ENCODE measurements around the gene UST. TPM values are rescaled to one million over a fixed set of nuclear protein-coding genes. Genes with fewer than 3 reads are reported as not detected.

The UST gene
- total and polyA plus RNA-seq, 9 of the 15 experiments (the other 6 are each of a cell fraction or from before 2014, with no cell fraction given) = 0.04 to 0.10 TPM; not detected in 7

DNA sequence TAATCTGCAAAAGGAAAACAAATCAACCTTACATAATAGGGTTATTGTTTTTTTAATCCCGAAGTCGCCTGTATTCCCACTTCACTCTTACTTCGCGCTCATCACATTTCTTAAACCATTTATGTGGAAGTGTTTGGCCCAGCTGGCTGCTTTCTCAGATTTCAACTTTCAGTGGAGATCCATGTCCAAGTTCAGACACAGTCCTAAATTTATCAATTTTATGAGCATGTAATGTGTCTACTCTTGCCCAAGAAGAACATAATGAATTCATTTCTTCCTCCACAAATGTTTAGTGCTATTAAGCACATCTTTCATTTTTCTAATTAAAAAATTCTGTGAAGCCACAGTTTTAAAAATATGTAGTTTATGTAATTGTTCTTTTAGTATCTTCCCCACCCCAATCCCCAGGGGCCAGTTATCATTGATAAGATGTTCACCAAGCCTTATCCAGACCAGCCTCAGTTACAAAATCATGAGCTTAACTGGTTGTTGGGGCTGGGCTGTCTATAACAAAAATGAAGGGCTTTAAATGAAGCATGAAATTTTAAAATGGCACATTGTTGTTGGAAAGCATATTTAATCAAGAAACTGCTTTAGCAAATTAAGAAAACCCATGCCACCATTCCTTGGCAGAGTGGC lies 151.7 kb downstream of the UST start:
- no TSS peak for BruUV-seq (replicated peaks)
- no peaks in the 10 kb centered on the region; the same call in 1 of the 2 replicates for H4K20me1 ChIP-seq (replicated peaks; ENCODE audit: control insufficient read depth, insufficient read depth, low read length)
- no peak overlapping the region for H3K4me3 ChIP-seq
- no peaks in the 10 kb centered on the region for H3K36me3 ChIP-seq (ENCODE audit: control insufficient read depth, insufficient read depth, low read length)
- no peak overlapping the region for H3K4me2 ChIP-seq (ENCODE audit: insufficient read depth, low read length)
- DNase-seq (ENCODE audit: extremely low read depth in 1 of 4, low spot score in 3 of 4) (no peak), FAIRE-seq (no peak), ATAC-seq (no peak)
- no peaks in the 10 kb centered on the region for H3K9me1 ChIP-seq (ENCODE audit: control insufficient read depth, insufficient read depth, low read length)
- TF ChIP-seq SIRT6 (IDR thresholded peaks at IDR 0.05; ENCODE audit: low read depth, low read length) = no peak
- H3K4me1 ChIP-seq (replicated peaks in 1 of 2; ENCODE audit: control insufficient read depth in 2 of 2, insufficient read depth in 2 of 2, low read length in 2 of 2) = no peaks in the 10 kb centered on the region
- H2AFZ ChIP-seq (ENCODE audit: low read depth, low read length) = no peak overlapping the region
- H3K9ac ChIP-seq (ENCODE audit: insufficient read depth in 1 of 2, low read depth in 2 of 2, low read length in 2 of 2) = no peak overlapping the region
- no peak overlapping the region for H3K27ac ChIP-seq (ENCODE audit: extremely low read depth, low read depth, low read length)
- H3K79me2 ChIP-seq (ENCODE audit: control insufficient read depth, insufficient read depth, low read length) = no peaks in the 10 kb centered on the region
- POLR2A ChIA-PET = interaction anchor here (0.6 kb wide), 1 partner anchor 133 kb away, joined by 3 read pairs; no protein-coding TSS in a partner anchor
- 1% methylated on average over 4 of the region's 4 CpGs for WGBS (ENCODE audit: insufficient coverage, low coverage, missing lambda C conversion rate)
- H3K27me3 ChIP-seq (ENCODE audit: control insufficient read depth in 2 of 2, insufficient read depth in 2 of 2, low read length in 2 of 2) = peaks cover 0 to 9% of the 10 kb centered on the region in 2 experiments; a peak in 2 of 5 replicates
- H3K9me3 ChIP-seq (replicated peaks; ENCODE audit: control insufficient read depth, insufficient read depth, low read depth, low read length) = no peaks in the 10 kb centered on the region
- in situ Hi-C loops (cut with MboI) (no loop called here), intact Hi-C loops (cut with micrococcal nuclease) (no loop called here)
- CTCF ChIA-PET (ENCODE audit: low intra/inter-chr PET ratio) = no interaction called here

DNA sequence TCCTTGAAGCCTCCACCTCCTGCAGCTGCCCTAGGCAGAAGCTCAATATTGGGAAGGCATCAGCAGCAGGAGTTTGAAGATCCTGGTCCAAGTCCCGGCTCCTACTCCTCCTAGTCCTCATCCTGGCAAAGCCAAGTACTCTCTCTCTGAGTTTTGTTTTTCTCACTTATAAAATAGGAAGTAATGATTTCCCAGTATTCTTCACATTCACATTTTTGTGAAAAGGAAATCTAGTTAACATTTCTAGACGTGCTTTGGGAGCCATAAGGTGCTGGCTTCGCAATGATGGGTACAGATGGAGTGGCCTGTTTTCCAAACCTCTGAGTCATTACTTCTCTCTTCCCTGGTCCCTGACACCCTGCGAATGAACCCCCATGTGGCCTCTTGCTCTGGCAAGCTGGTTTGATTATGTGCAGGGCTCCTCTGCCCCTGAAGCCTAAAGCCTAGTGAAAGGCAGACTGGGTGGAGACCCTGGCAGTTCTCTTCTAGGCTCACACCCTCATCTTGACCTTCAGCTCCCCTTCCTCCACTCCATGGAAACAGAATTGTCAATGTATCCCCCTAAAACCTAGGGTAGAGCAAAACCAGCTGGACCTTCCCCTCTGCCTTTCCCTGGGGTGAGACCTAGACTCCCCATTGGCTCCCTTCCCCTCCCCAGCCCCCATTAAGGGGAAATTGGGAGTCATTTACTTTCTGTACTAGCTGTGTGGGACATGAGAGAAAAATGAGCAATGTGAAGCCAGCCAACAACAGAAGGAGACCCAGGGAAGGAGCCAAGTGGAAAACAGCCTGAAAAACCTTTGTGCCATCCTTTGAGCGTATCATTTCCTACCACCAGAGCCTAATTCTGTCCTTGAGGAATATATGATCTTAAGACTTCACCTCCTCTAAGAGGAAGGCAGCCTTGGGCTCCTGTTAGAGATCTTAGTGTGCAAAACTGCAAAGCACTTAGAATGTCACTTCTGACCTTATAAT lies 158.4 kb downstream of the UST start:
- Histone ChIP-seq H3K36me3 (ENCODE audit: control insufficient read depth, insufficient read depth, low read length) (no peaks in the 10 kb centered on the region), H3K9me1 (ENCODE audit: control insufficient read depth, insufficient read depth, low read length) (no peaks in the 10 kb centered on the region), H3K4me2 (ENCODE audit: insufficient read depth, low read length) (no peak overlapping the region), H3K79me2 (ENCODE audit: control insufficient read depth, insufficient read depth, low read length) (no peaks in the 10 kb centered on the region), H3K27me3 (ENCODE audit: control insufficient read depth in 2 of 2, insufficient read depth in 2 of 2, low read length in 2 of 2) (peaks cover 0 to 2% of the 10 kb centered on the region in 2 experiments; a peak in 2 of 5 replicates), H3K4me1 (replicated peaks in 1 of 2; ENCODE audit: control insufficient read depth in 2 of 2, insufficient read depth in 2 of 2, low read length in 2 of 2) (no peaks in the 10 kb centered on the region), H4K20me1 (replicated peaks; ENCODE audit: control insufficient read depth, insufficient read depth, low read length) (no peaks in the 10 kb centered on the region; the same call in 1 of the 2 replicates), H2AFZ (ENCODE audit: low read depth, low read length) (no peak overlapping the region), H3K4me3 (no peak overlapping the region), H3K27ac (ENCODE audit: extremely low read depth, low read depth, low read length) (no peak overlapping the region), H3K9me3 (replicated peaks; ENCODE audit: control insufficient read depth, insufficient read depth, low read depth, low read length) (no peaks in the 10 kb centered on the region), H3K9ac (ENCODE audit: insufficient read depth in 1 of 2, low read depth in 2 of 2, low read length in 2 of 2) (no peak overlapping the region)
- ATAC-seq (no peak), FAIRE-seq (no peak), DNase-seq (ENCODE audit: extremely low read depth in 1 of 4, low spot score in 3 of 4) (no peak)
- ChIA-PET POLR2A (interaction anchor here (0.6 to 1.5 kb wide), 3 partner anchors 11 to 1316 kb away, joined by 3 to 4 read pairs (median 3); no protein-coding TSS in a partner anchor), CTCF (ENCODE audit: low intra/inter-chr PET ratio) (interaction anchor here (0.7 kb wide), 1 partner anchor 1780 kb away, joined by 3 read pairs; no protein-coding TSS in a partner anchor)
- in situ Hi-C loops (cut with MboI) (no loop called here), intact Hi-C loops (cut with micrococcal nuclease) (no loop called here)
- 0% methylated on average over 5 of the region's 5 CpGs for WGBS (ENCODE audit: insufficient coverage, low coverage, missing lambda C conversion rate)
- no TSS peak for BruUV-seq (replicated peaks)
- TF ChIP-seq MBD2 (IDR thresholded peaks at IDR 0.05; ENCODE audit: borderline replicate concordance, low read depth) = no peak
- TF ChIP-seq, protein P1, sequence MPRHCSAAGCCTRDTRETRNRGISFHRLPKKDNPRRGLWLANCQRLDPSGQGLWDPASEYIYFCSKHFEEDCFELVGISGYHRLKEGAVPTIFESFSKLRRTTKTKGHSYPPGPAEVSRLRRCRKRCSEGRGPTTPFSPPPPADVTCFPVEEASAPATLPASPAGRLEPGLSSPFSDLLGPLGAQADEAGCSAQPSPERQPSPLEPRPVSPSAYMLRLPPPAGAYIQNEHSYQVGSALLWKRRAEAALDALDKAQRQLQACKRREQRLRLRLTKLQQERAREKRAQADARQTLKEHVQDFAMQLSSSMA (CRISPR knock-in tag; IDR thresholded peaks at IDR 0.05) = no peak
- no peak for TF ChIP-seq HMG20B (CRISPR knock-in tag; IDR thresholded peaks at IDR 0.05)
- TF ChIP-seq, protein P2, sequence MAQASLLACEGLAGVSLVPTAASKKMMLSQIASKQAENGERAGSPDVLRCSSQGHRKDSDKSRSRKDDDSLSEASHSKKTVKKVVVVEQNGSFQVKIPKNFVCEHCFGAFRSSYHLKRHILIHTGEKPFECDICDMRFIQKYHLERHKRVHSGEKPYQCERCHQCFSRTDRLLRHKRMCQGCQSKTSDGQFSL (CRISPR knock-in tag; IDR thresholded peaks at IDR 0.05) = no peak
- TF ChIP-seq, protein P2 (tag; IDR thresholded peaks at IDR 0.05) = no peak
- TF ChIP-seq OTX1 (CRISPR knock-in tag; IDR thresholded peaks at IDR 0.05) = no peak
- no peak for TF ChIP-seq NR1H2 (CRISPR knock-in tag; IDR thresholded peaks at IDR 0.05)
- no peak for TF ChIP-seq ZNF121 (CRISPR knock-in tag; conservative IDR thresholded peaks at IDR 0.05)
- TF ChIP-seq HOXB6 (CRISPR knock-in tag; IDR thresholded peaks at IDR 0.05; ENCODE audit: borderline replicate concordance) = no peak
- no peak for TF ChIP-seq ILF3 (IDR thresholded peaks at IDR 0.05; ENCODE audit: borderline replicate concordance)
- TF ChIP-seq POLR3A (IDR thresholded peaks at IDR 0.05; ENCODE audit: borderline replicate concordance, extremely low read depth, insufficient read depth, insufficient read length) = no peak
